Esophagus muscularis mucosa (tissue), 4 donors: ENCODE results near the gene JARID2. TPM values are rescaled to one million over a fixed set of nuclear protein-coding genes. Genes with fewer than 3 reads are reported as not detected.

Experiments
- DNase-seq: peaks from one replicate; pipeline ENCODE4 v3.0.0-alpha.2; 2017; ENCODE audit errors: extremely low spot score
- H3K27ac ChIP-seq, 4 donors: fragments of 200-600 bp; sonication (generic); replicated peaks in 1 of 4; 1 replicate in 3 of 4; 2 replicates in 1 of 4; pipeline ENCODE4 v1.5.1; 2016 to 2019; ENCODE audit warnings: mild to moderate bottlenecking in 1 of 4
- H3K27me3 ChIP-seq, 4 donors: fragments of 200-600 bp; sonication (generic); one replicate each; pipeline versions ENCODE4 v1.5.1 to v1.6.0; 2016 to 2019
- H3K36me3 ChIP-seq, 4 donors: fragments of 200-600 bp; sonication (generic); one replicate each; pipeline ENCODE4 v1.5.1; 2016 to 2019
- H3K4me1 ChIP-seq, 4 donors: fragments of 200-600 bp; sonication (generic); one replicate each; pipeline ENCODE4 v1.5.1; 2016 to 2019
- H3K4me3 ChIP-seq, 4 donors: fragments of 200-600 bp; sonication (generic); 1 replicate in 2 of 4; 2 replicates in 2 of 4; pipeline ENCODE4 v1.5.1; 2016 to 2019; ENCODE audit warnings: mild to moderate bottlenecking in 4 of 4, moderate library complexity in 1 of 4
- H3K9me3 ChIP-seq, 4 donors: fragments of 200-600 bp; sonication (generic); 1 replicate in 3 of 4; 2 replicates in 1 of 4; pipeline ENCODE4 v1.5.1; 2016 to 2019
- CTCF ChIP-seq, 3 experiments: fragments of 200-600 bp in 2 of 3; fragments of 450-650 bp in 1 of 3; sonication (generic) in 2 of 3; IDR thresholded peaks; one replicate each; pipeline ENCODE4 v1.5.1; 2017 to 2019; ENCODE audit warnings: antibody characterized with exemption in 3 of 3, mild to moderate bottlenecking in 2 of 3, moderate library complexity in 1 of 3
- EP300 ChIP-seq: sonication (generic); formaldehyde crosslinking; IDR thresholded peaks from one replicate; pipeline ENCODE4 v1.6.1; 2017; ENCODE audit warnings: antibody characterized with exemption
- POLR2A ChIP-seq: fragments of 450-650 bp; IDR thresholded peaks from one replicate; pipeline ENCODE4 v1.6.1; 2017; ENCODE audit warnings: antibody characterized with exemption, moderate library complexity, mild to moderate bottlenecking, low read depth
- POLR2AphosphoS5 ChIP-seq, 2 donors: sonication (generic); formaldehyde crosslinking; IDR thresholded peaks; one replicate each; pipeline ENCODE4 v1.6.1; 2017; ENCODE audit warnings: antibody characterized with exemption in 2 of 2
- WGBS: methylation state at CpG from one replicate; pipeline ENCODE4 v1.1.5; 2018; 5-methylcytosine and 5-hydroxymethylcytosine counted together
- intact Hi-C: fragments of 100-400 bp; cut with DNase I; formaldehyde crosslinking; loops from one replicate; pipeline ENCODE4 v1.15.1; 2023
- total RNA-seq, 4 donors: library from RNA; depleted of rRNA; stranded (reverse); fragments of >200 nt; gene quantifications; one replicate each; pipeline versions ENCODE4 v1.1.0 to v1.2.1, GENCODE V29; 2016

The JARID2 gene
- total RNA-seq, 4 donors from 2014 or later, result 5.8 to 10.4 (median 8.1) TPM

- no peak overlapping the region for H3K27ac ChIP-seq
- H3K4me3 ChIP-seq, result no peak overlapping the region
- intact Hi-C loops, result no loop called here
- H3K36me3 ChIP-seq, result peaks cover 14 to 23% (median 20%) of the 10 kb centered on the region in 4 donors
- peaks cover 14 to 31% (median 18%) of the 10 kb centered on the region in 4 donors for H3K4me1 ChIP-seq
- H3K27me3 ChIP-seq, result no peaks in the 10 kb centered on the region
- no peak for DNase-seq
- no peaks in the 10 kb centered on the region for H3K9me3 ChIP-seq
- 88% methylated on average over 3 of the region's 3 CpGs for WGBS
- TF ChIP-seq POLR2A (no peak), EP300 (no peak), CTCF (IDR thresholded peaks at IDR 0.05) (no peak), POLR2AphosphoS5 (IDR thresholded peaks at IDR 0.05) (no peak)
These were observed 238.3 kb downstream of the JARID2 start for GRCh38 chr6:15484140-15484539.

- WGBS, result 84% methylated on average over 4 of the region's 4 CpGs
- intact Hi-C loops, result no loop called here
- no peak overlapping the region for H3K4me3 ChIP-seq
- TF ChIP-seq EP300 (no peak), POLR2AphosphoS5 (IDR thresholded peaks at IDR 0.05) (no peak), POLR2A (no peak), CTCF (IDR thresholded peaks at IDR 0.05) (no peak)
- peaks cover 9 to 27% (median 13%) of the 10 kb centered on the region in 4 donors for H3K4me1 ChIP-seq
- no peak overlapping the region for H3K27ac ChIP-seq
- no peaks in the 10 kb centered on the region for H3K27me3 ChIP-seq
- H3K9me3 ChIP-seq, result no peaks in the 10 kb centered on the region
- DNase-seq, result no peak
- peaks cover 14 to 28% (median 23%) of the 10 kb centered on the region in 4 donors for H3K36me3 ChIP-seq
These were observed 239.0 kb downstream of the JARID2 start for GRCh38 chr6:15484821-15485220.

GRCh38 chr6:15485936-15486335 is 240.1 kb downstream of the JARID2 start:
- Histone ChIP-seq H3K27me3 (no peaks in the 10 kb centered on the region), H3K4me3 (no peak overlapping the region), H3K9me3 (no peaks in the 10 kb centered on the region), H3K36me3 (peaks cover 14 to 28% (median 23%) of the 10 kb centered on the region in 4 donors), H3K4me1 (peaks cover 3 to 23% (median 11%) of the 10 kb centered on the region in 4 donors), H3K27ac (no peak overlapping the region)
- WGBS, result 73% methylated on average over 2 of the region's 2 CpGs
- intact Hi-C loops, result no loop called here
- DNase-seq, result no peak
- TF ChIP-seq POLR2A (no peak), CTCF (IDR thresholded peaks at IDR 0.05) (no peak)

GRCh38 chr6:15487262-15487661 is 241.4 kb downstream of the JARID2 start:
- Histone ChIP-seq H3K27ac (no peak overlapping the region), H3K9me3 (no peaks in the 10 kb centered on the region), H3K4me1 (peaks cover 15 to 36% (median 23%) of the 10 kb centered on the region in 4 donors), H3K36me3 (peaks cover 14 to 28% (median 23%) of the 10 kb centered on the region in 4 donors), H3K4me3 (no peak overlapping the region), H3K27me3 (no peaks in the 10 kb centered on the region)
- DNase-seq, result no peak
- TF ChIP-seq POLR2A (no peak), CTCF (IDR thresholded peaks at IDR 0.05) (no peak), POLR2AphosphoS5 (IDR thresholded peaks at IDR 0.05) (no peak), EP300 (no peak)
- 96% methylated on average over 13 of the region's 13 CpGs for WGBS
- intact Hi-C loops, result no loop called here

GRCh38 chr6:15489261-15489962 is 243.5 kb downstream of the JARID2 start:
- Histone ChIP-seq H3K4me3 (no peak overlapping the region), H3K36me3 (peaks cover 14 to 28% (median 23%) of the 10 kb centered on the region in 4 donors), H3K27ac (no peak overlapping the region), H3K9me3 (no peaks in the 10 kb centered on the region), H3K27me3 (no peaks in the 10 kb centered on the region), H3K4me1 (peaks cover 15 to 43% (median 21%) of the 10 kb centered on the region in 4 donors)
- WGBS, result 78% methylated on average over 14 of the region's 14 CpGs
- TF ChIP-seq POLR2AphosphoS5 (IDR thresholded peaks at IDR 0.05), result no peak
- no peak for TF ChIP-seq EP300
- no peak for TF ChIP-seq CTCF (IDR thresholded peaks at IDR 0.05)
- no peak for TF ChIP-seq POLR2A
- intact Hi-C loops, result no loop called here
- DNase-seq, result no peak
